Measurements from ENCODE around the gene SLC44A1. TPM values are rescaled to one million over a fixed set of nuclear protein-coding genes. Genes with fewer than 3 reads are reported as not detected.

The SLC44A1 gene
- total and polyA plus RNA-seq, 12 donors: 6.1 to 29.0 (median 17.8) TPM

DNA sequence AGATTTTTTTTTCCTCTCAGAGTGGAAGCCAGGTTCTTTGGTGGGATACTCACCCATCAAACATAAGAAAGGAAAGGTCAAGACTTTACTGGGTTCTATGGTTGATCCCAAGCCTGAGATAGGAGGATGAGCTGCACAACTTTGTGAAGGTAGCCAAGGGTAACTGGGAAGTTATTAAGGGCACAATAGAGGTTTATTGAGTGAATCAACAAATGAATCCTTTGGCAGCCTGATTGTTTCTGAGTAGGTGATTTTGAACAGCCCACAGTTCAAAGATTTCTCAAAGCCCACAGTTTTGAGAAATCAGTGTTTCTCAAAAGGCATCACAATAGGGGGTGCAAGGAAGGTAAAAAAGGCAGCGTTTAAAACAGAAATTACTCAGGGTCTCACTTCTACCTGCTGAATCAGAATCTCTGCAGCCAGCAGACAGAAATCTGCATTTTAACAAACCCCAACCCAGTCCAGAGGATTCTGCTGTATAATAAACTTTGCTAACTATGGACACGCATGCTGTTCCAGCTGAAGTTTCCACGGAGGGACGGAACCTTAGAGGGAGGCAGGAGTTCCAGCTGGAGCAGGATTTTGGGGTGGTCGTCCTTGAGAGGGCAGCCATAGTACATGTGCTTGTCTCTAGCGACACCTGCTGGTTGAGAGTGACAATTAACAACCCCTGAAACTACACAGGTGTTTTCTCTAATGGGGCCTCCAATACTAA, 170.7 kb downstream of the SLC44A1 start:
- Histone ChIP-seq H3K4me1 (peaks cover 0 to 11% (median 0%) of the 10 kb centered on the region in 9 donors), H3K27me3 (no peaks in the 10 kb centered on the region), H3K4me3 (no peak overlapping the region), H3K36me3 (no peaks in the 10 kb centered on the region), H3K9me3 (peaks cover 0 to 26% (median 10%) of the 10 kb centered on the region in 11 donors), H3K27ac (no peak overlapping the region)
- ATAC-seq (peak; percentile 59 to 80 (median 71)), DNase-seq (peak in 1 of 2 donors; percentile 45)
- TF ChIP-seq CTCF (IDR thresholded peaks at IDR 0.05): peak; percentile 70 to 92 (median 88)
- intact Hi-C loops (cut with DNase I): loop anchor here (1.0 to 10.0 kb wide), 16 partner anchors 170 to 610 kb away; partner anchors contain the start of genes ABCA1 (in 2 of the 10) and SLC44A1 (in 1 of the 10)
- WGBS, 2 donors: 5 to 6% methylated on average over 6 of the region's 6 CpGs

DNA sequence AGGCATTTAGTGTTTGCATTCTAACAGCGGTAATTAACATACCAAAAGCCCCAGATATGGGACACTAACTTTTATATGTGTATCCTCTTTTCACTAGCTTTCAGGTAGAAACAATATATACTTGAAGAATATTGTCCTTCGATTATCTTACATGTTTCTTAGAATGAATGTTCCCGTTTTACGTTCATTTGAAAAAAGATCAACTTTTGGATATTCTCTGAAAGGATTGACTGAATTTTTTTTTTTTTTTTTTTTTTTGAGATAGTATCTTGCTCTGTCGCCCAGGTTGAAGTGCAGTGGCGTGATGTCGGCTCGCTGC, 171.2 kb downstream of the SLC44A1 start:
- no peak for DNase-seq
- peaks cover 0 to 11% (median 0%) of the 10 kb centered on the region in 9 donors for H3K4me1 ChIP-seq
- intact Hi-C loops (cut with DNase I): loop anchor here (1.0 to 10.0 kb wide), 14 partner anchors 171 to 611 kb away; partner anchors contain the start of genes ABCA1 (in 2 of the 10) and SLC44A1 (in 1 of the 10)
- ATAC-seq: no peak
- peak in 1 of 9 donors; percentile 4 for TF ChIP-seq CTCF (IDR thresholded peaks at IDR 0.05)
- H3K27me3 ChIP-seq: no peaks in the 10 kb centered on the region
- H3K27ac ChIP-seq: no peak overlapping the region
- H3K4me3 ChIP-seq: no peak overlapping the region
- 78 to 85% methylated on average over 8 of the region's 8 CpGs for WGBS, 2 donors
- peaks cover 0 to 21% (median 10%) of the 10 kb centered on the region in 11 donors for H3K9me3 ChIP-seq
- H3K36me3 ChIP-seq: no peaks in the 10 kb centered on the region

- Histone ChIP-seq H3K4me1 (peaks cover 0 to 11% (median 0%) of the 10 kb centered on the region in 9 donors), H3K36me3 (no peaks in the 10 kb centered on the region), H3K27ac (no peak overlapping the region), H3K27me3 (no peaks in the 10 kb centered on the region), H3K4me3 (no peak overlapping the region), H3K9me3 (peaks cover 0 to 9% (median under 1%) of the 10 kb centered on the region in 11 donors)
- 88 to 96% methylated on average over 1 of the region's 1 CpG for WGBS, 2 donors
- ATAC-seq (no peak), DNase-seq (no peak)
- intact Hi-C loops (cut with DNase I): loop anchor here in 9 of 10 donors (5.0 to 10.0 kb wide), 10 partner anchors 172 to 612 kb away; partner anchors contain the start of genes ABCA1 (in 2 of the 9) and SLC44A1 (in 1 of the 9)
- no peak for TF ChIP-seq CTCF (IDR thresholded peaks at IDR 0.05)
Measured at GRCh38 chr9:105416840-105417239, 172.4 kb downstream of the SLC44A1 start.

DNA sequence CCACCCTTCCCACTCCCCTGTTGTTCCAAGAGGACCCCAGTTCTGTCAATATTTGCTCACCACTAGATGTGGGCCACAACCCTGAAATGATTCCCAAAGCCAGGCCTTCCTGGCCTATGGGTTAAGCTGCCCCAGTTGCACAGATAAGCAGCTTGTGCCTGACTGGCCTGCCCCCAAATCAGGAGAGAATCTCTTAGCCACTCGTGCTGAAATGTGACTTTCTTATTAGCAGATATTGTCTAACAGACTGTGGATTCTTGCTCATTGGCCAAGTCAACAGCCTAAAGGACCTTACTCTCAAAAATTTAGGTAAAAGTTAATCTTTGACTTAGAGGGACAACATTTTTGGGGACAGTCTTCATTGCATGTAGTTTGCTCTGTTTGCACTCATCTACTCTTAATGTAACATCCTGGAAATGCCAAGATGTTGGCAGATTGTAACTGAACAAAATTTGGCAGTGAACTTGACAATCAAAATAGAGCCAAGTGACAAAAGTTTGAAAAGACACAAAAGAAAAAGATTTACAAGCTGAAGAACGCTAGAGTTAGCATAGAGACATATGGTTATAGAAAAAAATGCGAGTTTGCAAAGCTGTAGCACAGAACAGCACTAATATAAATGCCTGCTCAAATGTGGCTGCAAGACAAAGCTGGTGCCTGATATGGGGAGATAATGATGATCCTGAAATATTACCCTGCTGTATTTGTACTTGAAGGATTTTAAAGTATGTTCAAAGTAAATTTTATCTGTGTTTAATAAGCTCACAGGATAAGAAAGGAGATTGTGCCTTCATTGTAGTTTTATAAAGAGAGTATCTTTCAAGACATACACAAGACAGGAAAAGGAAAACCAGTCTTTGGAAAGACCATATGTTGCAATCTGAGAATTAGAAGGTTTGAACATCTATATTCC, 174.4 kb downstream of the SLC44A1 start:
- ATAC-seq (no peak), DNase-seq (no peak)
- H3K4me3 ChIP-seq: no peak overlapping the region
- intact Hi-C loops (cut with DNase I): loop anchor here in 9 of 10 donors (2.0 to 10.0 kb wide), 11 partner anchors 174 to 614 kb away; partner anchors contain the start of genes ABCA1 (in 2 of the 9) and SLC44A1 (in 1 of the 9)
- no peak for TF ChIP-seq CTCF (IDR thresholded peaks at IDR 0.05)
- 70 to 72% methylated on average over 3 of the region's 3 CpGs for WGBS, 2 donors
- H3K27ac ChIP-seq: no peak overlapping the region
- H3K4me1 ChIP-seq: peaks cover 0 to 9% (median 0%) of the 10 kb centered on the region in 9 donors
- no peaks in the 10 kb centered on the region for H3K36me3 ChIP-seq
- H3K27me3 ChIP-seq: no peaks in the 10 kb centered on the region
- H3K9me3 ChIP-seq: no peaks in the 10 kb centered on the region
